Liver (tissue), 3 donors: ENCODE results near the gene RCOR1.

Experiments
- GABPA ChIP-seq, 2 donors: IDR thresholded peaks in 1 of 2; conservative IDR thresholded peaks in 1 of 2; 2 replicates each; pipeline ENCODE4 v1.6.1; 2016; ENCODE audit warnings: antibody characterized with exemption in 2 of 2, mild to moderate bottlenecking in 1 of 2, moderate library complexity in 1 of 2
- JUND ChIP-seq, 2 donors: IDR thresholded peaks; 2 replicates each; pipeline ENCODE4 v1.6.1; 2016; ENCODE audit warnings: antibody characterized with exemption in 2 of 2
- YY1 ChIP-seq: IDR thresholded peaks from 2 replicates; pipeline ENCODE4 v1.6.1; 2016; ENCODE audit warnings: antibody characterized with exemption, mild to moderate bottlenecking
- TF ChIP-seq, protein P1 (sequence below): fragments of 150-350 bp; IDR thresholded peaks from 2 replicates; pipeline ENCODE4 v1.5.1; 2017; ENCODE audit warnings: improper control_type of control experiment, low read depth, low read length; ENCODE audit not compliant: missing input control
- TF ChIP-seq, protein P2 (sequence below): IDR thresholded peaks from 2 replicates; pipeline ENCODE4 v1.6.1; 2016; ENCODE audit warnings: antibody characterized with exemption, mild to moderate bottlenecking
- TF ChIP-seq, protein P3 (sequence below): IDR thresholded peaks from 2 replicates; pipeline ENCODE4 v1.6.1; 2016; ENCODE audit warnings: antibody characterized with exemption
- donor health status: healthy.
- donor health status: healthy.

DNA sequence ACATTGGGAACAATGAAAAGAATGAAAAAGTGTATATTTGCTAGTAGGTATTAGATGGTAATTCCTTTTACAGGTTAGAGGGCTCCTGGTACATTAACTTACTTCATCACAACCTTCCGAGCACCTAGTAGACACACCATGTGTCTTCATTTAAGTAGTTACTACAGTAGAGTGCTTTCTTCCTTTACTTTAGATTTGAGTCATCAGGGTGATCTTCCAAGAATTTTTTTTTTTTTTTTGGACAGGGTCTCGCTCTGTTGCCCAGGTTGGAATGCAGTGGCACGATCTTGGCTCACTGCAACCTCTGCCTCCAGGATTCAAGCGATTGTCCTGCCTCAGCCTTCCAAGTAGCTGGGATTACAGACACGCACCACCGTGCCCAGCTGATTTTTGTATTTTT lies 105.1 kb downstream of the RCOR1 start:
- TF ChIP-seq, protein P1, sequence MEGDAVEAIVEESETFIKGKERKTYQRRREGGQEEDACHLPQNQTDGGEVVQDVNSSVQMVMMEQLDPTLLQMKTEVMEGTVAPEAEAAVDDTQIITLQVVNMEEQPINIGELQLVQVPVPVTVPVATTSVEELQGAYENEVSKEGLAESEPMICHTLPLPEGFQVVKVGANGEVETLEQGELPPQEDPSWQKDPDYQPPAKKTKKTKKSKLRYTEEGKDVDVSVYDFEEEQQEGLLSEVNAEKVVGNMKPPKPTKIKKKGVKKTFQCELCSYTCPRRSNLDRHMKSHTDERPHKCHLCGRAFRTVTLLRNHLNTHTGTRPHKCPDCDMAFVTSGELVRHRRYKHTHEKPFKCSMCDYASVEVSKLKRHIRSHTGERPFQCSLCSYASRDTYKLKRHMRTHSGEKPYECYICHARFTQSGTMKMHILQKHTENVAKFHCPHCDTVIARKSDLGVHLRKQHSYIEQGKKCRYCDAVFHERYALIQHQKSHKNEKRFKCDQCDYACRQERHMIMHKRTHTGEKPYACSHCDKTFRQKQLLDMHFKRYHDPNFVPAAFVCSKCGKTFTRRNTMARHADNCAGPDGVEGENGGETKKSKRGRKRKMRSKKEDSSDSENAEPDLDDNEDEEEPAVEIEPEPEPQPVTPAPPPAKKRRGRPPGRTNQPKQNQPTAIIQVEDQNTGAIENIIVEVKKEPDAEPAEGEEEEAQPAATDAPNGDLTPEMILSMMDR = no peak
- no peak for TF ChIP-seq YY1
- TF ChIP-seq, protein P2, sequence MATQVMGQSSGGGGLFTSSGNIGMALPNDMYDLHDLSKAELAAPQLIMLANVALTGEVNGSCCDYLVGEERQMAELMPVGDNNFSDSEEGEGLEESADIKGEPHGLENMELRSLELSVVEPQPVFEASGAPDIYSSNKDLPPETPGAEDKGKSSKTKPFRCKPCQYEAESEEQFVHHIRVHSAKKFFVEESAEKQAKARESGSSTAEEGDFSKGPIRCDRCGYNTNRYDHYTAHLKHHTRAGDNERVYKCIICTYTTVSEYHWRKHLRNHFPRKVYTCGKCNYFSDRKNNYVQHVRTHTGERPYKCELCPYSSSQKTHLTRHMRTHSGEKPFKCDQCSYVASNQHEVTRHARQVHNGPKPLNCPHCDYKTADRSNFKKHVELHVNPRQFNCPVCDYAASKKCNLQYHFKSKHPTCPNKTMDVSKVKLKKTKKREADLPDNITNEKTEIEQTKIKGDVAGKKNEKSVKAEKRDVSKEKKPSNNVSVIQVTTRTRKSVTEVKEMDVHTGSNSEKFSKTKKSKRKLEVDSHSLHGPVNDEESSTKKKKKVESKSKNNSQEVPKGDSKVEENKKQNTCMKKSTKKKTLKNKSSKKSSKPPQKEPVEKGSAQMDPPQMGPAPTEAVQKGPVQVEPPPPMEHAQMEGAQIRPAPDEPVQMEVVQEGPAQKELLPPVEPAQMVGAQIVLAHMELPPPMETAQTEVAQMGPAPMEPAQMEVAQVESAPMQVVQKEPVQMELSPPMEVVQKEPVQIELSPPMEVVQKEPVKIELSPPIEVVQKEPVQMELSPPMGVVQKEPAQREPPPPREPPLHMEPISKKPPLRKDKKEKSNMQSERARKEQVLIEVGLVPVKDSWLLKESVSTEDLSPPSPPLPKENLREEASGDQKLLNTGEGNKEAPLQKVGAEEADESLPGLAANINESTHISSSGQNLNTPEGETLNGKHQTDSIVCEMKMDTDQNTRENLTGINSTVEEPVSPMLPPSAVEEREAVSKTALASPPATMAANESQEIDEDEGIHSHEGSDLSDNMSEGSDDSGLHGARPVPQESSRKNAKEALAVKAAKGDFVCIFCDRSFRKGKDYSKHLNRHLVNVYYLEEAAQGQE = no peak
- TF ChIP-seq, protein P3, sequence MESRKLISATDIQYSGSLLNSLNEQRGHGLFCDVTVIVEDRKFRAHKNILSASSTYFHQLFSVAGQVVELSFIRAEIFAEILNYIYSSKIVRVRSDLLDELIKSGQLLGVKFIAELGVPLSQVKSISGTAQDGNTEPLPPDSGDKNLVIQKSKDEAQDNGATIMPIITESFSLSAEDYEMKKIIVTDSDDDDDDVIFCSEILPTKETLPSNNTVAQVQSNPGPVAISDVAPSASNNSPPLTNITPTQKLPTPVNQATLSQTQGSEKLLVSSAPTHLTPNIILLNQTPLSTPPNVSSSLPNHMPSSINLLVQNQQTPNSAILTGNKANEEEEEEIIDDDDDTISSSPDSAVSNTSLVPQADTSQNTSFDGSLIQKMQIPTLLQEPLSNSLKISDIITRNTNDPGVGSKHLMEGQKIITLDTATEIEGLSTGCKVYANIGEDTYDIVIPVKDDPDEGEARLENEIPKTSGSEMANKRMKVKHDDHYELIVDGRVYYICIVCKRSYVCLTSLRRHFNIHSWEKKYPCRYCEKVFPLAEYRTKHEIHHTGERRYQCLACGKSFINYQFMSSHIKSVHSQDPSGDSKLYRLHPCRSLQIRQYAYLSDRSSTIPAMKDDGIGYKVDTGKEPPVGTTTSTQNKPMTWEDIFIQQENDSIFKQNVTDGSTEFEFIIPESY = no peak
- no peak for TF ChIP-seq JUND (IDR thresholded peaks at IDR 0.05)
- TF ChIP-seq GABPA (IDR thresholded peaks at IDR 0.05 in 1 of 2, conservative IDR thresholded peaks at IDR 0.05 in 1 of 2) = no peak
